ENCODE results near the gene TACR1.

TACR1 gene

DNA sequence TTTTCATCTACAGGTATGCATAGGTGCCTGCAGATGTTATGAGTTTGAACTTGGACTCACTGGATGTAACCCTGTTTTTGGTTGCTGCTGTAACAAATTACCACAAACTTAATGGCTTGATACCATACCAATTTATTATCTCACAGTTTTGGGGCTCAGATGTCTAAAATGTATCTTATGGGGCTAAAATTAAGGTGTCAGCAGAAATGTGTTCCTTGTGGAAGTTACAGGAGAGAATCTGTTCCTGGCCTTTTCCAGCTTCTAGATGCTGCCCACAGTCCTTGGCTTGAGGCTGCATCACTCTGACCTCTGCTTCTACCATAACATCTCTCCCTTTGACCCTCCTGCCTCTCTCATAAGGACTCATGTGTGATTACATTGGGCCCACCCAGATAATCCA is 193.3 kb downstream of the TACR1 start:
- DNase-seq = no peak

DNA sequence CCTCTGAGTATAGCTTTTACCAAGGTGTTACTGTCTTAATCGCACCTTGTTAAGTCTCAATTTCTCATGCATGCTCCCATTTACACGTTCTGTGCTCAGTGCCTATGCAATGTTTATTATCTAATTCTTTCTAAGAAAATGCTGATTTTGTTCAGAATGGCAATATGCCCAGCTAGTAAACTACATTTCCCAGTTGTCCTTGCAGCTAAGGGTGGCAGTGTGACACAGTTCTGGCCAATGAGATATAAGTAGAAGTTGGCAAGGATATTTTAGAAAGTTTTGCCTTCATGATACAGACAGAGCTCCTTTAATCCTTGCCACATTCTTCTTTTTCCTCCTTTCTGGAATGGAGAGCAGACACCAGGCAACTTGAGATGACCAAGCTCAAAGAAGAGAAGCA is 195.5 kb downstream of the TACR1 start:
- no peak for DNase-seq

DNA sequence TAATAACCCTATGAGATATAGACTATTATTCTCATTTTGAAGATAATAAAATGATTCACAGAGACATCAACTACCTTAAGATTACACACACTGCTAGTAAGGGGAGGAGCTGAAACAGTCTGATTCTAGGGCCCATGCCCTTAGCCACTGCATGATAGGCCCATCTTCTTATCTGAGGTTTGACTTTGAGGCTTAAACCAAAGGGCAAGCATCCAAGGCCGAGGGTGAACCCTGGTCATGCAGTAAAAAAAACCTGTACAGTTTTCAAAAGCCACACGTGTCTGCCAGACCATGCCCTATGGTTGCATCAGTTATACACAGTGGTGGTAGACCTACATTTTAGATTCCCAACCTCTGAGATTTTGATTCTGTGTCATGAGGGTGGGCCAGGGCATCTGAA is 196.0 kb downstream of the TACR1 start:
- DNase-seq = no peak

DNA sequence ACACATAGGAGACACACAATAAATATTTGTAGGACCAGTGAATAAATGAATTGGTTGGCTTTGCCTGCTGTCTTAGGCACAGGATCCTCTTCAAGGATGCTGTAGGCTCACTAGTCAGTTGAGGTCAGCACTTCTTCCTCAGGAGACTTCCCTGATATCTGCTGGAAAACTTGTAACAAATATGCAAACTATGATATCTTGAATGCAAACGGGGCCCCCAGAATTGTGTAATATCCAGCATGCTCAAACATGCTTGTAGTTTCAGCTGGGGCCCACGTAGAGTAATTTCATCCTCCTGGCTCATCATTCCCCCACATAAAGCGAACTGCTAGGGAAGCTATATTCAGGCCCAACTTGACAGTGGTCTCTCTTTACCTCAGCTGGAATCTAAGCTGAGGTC is 197.3 kb downstream of the TACR1 start:
- DNase-seq = no peak

DNA sequence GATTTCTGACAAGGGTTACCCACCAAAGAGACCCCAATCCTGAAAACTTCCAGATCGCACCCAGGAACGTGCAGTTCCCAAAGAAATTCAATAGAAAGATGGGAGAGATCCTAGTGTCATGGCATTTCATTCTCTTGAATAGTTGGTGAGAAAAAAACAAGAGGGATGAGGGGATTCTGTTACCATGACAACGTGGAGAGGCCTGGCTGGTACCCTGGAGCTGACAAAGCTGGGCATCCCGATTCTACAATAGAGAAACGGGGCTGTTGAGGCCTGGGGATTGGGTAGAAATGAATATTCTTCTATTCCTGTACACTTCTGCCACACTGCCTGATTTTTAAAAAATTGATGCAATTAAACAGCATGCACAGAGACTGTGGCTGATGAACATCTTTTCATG is 199.9 kb downstream of the TACR1 start:
- no peak for DNase-seq
